ENCODE data around the gene ENO4.

Gene ENO4

GRCh38 chr10:116849248-116850057 lies at the start of gene ENO4:
Gene ENO4 (plus strand): TSS chr10:116849499. CDS start chr10:116849567, 68 bp downstream.
- peak within 1 kb of the TSS; percentile 57 for H3K4me3 ChIP-seq (ENCODE audit: low read depth, low read length)
- TF ChIP-seq, protein P1, sequence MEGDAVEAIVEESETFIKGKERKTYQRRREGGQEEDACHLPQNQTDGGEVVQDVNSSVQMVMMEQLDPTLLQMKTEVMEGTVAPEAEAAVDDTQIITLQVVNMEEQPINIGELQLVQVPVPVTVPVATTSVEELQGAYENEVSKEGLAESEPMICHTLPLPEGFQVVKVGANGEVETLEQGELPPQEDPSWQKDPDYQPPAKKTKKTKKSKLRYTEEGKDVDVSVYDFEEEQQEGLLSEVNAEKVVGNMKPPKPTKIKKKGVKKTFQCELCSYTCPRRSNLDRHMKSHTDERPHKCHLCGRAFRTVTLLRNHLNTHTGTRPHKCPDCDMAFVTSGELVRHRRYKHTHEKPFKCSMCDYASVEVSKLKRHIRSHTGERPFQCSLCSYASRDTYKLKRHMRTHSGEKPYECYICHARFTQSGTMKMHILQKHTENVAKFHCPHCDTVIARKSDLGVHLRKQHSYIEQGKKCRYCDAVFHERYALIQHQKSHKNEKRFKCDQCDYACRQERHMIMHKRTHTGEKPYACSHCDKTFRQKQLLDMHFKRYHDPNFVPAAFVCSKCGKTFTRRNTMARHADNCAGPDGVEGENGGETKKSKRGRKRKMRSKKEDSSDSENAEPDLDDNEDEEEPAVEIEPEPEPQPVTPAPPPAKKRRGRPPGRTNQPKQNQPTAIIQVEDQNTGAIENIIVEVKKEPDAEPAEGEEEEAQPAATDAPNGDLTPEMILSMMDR (IDR thresholded peaks at IDR 0.05; ENCODE audit: low read depth, low read length) = no peak

DNA sequence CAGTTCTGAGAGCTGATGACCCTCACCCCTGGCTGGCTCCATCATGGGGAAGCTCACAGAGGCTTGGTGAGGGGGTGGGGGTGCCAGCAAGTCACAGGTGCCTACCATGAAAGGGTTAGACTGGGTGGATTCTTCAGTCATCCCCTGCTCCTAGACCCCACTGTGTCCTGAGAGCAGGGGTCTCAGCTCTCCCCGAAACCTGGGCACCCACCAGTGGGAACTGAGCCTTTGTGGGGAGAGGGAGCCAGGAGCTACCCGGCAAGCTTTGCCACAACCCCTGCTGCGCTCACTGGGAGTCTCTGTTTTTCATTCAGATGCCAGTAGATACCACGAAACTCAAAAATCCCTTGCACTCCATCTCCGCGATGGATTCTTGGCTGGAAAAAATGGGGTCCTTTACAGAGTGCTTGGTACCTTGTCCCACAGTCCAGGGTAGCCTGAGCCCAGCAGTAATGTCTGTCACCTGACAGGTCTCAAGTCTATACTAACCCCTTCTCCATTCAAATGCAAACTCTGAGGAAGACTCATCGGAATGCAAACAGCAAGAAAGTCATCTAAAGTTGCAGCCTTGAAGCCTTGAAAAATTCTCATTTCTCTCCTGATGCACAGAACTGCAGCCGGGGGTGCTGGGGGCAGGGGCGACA lies 48.9 kb upstream of the ENO4 start:
- TF ChIP-seq, protein P1 (IDR thresholded peaks at IDR 0.05; ENCODE audit: low read depth, low read length) = no peak
- no peak overlapping the region for H3K4me3 ChIP-seq (ENCODE audit: low read depth, low read length)

- H3K4me3 ChIP-seq (ENCODE audit: low read depth, low read length) = no peak overlapping the region
- TF ChIP-seq, protein P1 (IDR thresholded peaks at IDR 0.05; ENCODE audit: low read depth, low read length) = no peak
Observed at GRCh38 chr10:116801658-116802057, 47.6 kb upstream of the ENO4 start.

GRCh38 chr10:116802474-116802873 lies 46.8 kb upstream of the ENO4 start:
- no peak overlapping the region for H3K4me3 ChIP-seq (ENCODE audit: low read depth, low read length)
- TF ChIP-seq, protein P1 (IDR thresholded peaks at IDR 0.05; ENCODE audit: low read depth, low read length) = no peak

DNA sequence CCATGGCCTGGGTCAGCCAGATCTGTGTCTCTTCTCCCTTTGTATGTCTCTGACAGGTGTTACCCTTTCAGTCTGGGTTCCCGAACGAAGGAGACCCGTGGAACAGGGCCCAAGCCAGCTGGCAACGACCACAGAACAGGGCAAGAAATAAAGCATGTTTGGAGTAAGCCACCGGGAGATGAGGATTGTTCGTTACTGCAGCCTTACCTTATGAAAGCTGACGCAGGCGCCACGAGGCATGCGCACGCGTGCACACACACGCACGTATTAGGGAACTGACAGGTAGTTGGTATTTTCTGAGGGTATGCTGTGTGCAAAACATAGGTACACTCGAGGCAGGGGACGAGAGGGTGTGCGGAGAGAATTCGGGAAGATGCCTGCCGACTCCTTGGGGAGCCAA lies 46.4 kb upstream of the ENO4 start:
- TF ChIP-seq, protein P1 (IDR thresholded peaks at IDR 0.05; ENCODE audit: low read depth, low read length) = no peak
- no peak overlapping the region for H3K4me3 ChIP-seq (ENCODE audit: low read depth, low read length)

- no peak overlapping the region for H3K4me3 ChIP-seq (ENCODE audit: low read depth, low read length)
- TF ChIP-seq, protein P1 (IDR thresholded peaks at IDR 0.05; ENCODE audit: low read depth, low read length) = no peak
Observed at GRCh38 chr10:116803451-116804249, 45.6 kb upstream of the ENO4 start.

Measured in WI38 (cell line).